Midbrain (tissue), 1 donor: ENCODE results near the gene MAP3K7.
A peak's percentile ranks its signal among the peaks of the same experiment; 100 is the strongest.
"Not testable (repeated sequence)": the region's sequence is repeated elsewhere in the genome, so short reads cannot be mapped to it uniquely, and the experiment has no call there.

Source experiments
- DNase-seq: peaks from one replicate; lab custom pipeline; 2025; lab: John Stamatoyannopoulos, UW

The MAP3K7 gene

GRCh38 chr6:90578894-90579549 lies 7.8 kb downstream of the MAP3K7 start:
- no peak for DNase-seq

DNA sequence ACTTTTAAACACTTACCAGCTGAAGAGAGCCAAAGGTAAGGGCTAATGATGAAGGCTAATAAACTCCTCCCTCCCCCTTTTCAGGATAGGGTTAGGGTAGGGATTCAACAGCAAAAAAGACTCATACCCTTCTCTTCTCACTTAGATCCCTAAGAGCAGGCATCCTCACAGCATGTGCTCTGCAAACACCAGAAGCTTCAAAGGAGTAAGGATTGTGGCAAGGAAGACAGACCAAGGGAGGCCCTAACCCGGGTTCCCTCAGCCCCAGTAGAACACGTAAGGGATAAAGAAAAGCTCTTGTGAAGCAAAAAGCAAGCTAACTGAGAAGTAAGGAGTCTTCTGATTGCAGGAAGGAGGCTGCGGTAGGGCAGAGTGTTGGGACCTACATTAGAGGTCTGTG lies 11.6 kb downstream of the MAP3K7 start:
- DNase-seq = no peak

DNA sequence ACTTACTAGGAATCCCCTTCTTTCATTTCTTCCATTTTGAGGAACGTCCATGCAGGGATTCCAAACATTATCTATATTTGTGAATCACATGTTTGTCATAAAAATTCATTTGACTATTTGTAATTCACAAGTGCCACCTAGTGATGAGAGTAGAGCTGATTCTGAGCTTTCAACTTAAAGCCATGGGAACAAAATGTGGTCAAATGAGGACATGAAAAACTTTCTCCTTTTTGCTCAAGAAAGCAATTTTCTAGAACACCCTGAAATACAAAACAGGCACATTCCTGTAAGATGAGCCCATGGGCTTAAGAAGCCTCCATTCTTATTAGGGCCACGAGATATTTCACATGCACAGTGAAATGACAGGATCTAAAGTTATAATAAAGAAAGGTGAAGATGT lies 12.3 kb downstream of the MAP3K7 start:
- DNase-seq = peak; percentile 27

GRCh38 chr6:90573624-90574023 lies 13.2 kb downstream of the MAP3K7 start:
- no peak for DNase-seq

GRCh38 chr6:90572856-90573255 lies 14.0 kb downstream of the MAP3K7 start:
- no peak for DNase-seq

DNA sequence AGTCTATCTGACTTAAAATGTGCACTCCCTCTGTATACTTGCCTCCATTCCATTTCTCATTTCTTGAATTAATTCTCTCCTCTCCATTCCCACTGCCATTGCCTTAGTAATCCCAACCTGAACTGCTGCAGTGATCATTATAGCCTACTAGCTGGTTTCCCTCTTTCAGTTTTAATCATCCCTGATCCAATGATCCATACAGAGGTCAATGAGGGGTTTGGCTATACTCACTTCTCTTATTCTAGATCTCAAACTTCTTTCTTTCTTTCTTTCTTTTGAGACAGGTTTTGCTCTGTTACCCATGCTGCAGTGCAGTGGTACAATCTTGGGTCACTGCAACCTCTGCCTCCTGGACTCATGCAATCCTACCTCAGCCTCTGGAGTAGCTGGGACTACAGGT lies 17.6 kb downstream of the MAP3K7 start:
- DNase-seq = no peak

- DNase-seq = not testable (repeated sequence)
Observed at GRCh38 chr6:90567682-90568081, 19.2 kb downstream of the MAP3K7 start.

DNA sequence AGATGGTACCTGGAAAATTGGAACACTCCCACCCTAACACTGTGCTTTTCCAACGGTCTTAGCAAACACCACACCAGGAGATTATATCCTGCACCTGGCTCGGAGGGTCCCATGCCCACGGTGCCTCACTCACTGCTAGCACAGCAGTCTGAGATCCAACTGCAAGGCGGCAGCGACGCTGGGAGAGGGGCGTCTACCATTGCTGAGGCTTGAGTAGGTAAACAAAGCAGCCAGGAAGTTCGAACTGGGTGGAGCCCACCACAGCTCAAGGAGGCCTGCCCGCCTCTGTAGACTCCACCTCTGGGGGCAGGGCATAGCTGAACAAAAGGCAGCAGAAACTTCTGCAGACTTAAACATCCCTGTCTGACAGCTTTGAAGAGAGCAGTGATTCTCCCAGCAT lies 24.5 kb downstream of the MAP3K7 start:
- DNase-seq = not testable (repeated sequence)

- no peak for DNase-seq
Observed at GRCh38 chr6:90559931-90560330, 26.9 kb downstream of the MAP3K7 start.

DNA sequence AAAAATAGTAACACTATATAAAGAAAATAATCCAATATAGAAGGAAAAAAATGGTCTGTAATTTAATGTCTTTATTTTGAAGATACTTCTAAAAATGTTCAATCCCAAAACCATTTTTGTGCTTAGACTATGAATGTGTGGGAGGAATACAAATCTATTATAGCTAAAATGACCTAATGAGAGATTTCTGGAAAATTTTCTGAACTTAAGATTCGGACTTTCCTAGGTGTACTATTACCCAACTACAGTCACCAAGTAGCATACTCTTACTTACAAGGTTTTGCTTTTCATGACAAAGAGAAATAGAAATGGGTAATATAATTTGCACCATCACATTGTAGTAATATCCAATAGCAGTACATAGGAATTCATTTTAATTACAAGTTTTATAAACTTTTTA lies 29.9 kb downstream of the MAP3K7 start:
- no peak for DNase-seq

- DNase-seq = no peak
Observed at GRCh38 chr6:90547991-90548390, 38.9 kb downstream of the MAP3K7 start.

GRCh38 chr6:90547079-90547478 lies 39.8 kb downstream of the MAP3K7 start:
- DNase-seq = no peak

DNA sequence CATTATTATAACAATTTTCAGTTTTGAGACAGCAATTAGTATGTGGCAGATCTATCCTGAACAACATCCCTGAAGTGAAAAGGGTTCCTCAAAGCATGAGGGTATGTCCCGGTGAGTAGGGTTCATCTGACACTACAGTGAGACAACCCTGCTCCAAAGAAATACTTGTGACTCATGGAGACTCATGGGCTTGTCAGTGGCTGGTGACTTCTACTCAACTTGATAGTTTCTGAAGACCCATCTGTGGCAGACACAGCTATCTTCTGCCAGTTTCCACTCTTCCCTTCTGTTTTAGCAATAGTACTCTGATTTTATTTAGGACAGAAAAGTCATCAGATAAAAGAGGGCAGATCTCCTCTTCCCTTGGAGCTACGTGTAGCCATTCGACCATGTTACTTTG lies 41.4 kb downstream of the MAP3K7 start:
- DNase-seq = no peak

- no peak for DNase-seq
Observed at GRCh38 chr6:90544741-90545140, 42.1 kb downstream of the MAP3K7 start.

DNA sequence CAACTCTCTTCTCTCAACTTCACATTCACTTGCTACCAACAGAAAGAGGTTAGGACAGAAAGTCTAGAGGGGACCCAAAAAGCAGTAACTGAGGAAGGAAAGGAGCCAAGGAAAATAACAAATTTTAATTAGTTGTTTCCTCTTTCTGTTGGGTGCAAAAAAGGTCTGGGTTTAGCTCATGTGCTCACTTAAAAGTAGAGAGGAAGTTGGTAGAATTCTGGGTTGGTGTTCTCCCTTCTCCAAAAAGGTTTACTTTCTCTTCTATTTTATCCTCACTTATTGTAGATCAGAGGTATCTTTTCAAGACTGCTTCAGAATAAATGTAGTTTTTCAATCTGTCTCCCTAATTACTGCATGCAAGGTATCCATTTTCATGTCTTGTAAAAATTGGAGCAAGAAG lies 42.8 kb downstream of the MAP3K7 start:
- DNase-seq = no peak

DNA sequence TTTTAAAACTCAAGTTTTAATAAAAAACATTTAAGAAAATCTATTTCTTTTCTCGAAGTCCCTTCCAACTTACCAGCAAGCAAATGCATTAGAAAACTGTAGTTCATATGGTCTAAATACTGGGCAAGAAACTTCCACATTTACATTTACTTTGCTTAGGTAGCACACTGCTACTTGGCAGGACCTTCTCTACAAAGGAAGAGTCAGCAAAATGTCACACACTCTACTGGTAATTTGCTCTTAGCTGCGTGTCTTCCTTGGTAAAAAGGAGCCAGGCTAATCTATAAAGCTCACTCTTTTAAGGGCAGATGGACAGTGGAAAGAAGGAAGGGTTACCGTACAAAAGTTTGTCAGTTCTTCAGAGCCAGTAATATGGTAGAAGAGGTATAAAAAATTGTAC lies 45.7 kb downstream of the MAP3K7 start:
- DNase-seq = no peak

DNA sequence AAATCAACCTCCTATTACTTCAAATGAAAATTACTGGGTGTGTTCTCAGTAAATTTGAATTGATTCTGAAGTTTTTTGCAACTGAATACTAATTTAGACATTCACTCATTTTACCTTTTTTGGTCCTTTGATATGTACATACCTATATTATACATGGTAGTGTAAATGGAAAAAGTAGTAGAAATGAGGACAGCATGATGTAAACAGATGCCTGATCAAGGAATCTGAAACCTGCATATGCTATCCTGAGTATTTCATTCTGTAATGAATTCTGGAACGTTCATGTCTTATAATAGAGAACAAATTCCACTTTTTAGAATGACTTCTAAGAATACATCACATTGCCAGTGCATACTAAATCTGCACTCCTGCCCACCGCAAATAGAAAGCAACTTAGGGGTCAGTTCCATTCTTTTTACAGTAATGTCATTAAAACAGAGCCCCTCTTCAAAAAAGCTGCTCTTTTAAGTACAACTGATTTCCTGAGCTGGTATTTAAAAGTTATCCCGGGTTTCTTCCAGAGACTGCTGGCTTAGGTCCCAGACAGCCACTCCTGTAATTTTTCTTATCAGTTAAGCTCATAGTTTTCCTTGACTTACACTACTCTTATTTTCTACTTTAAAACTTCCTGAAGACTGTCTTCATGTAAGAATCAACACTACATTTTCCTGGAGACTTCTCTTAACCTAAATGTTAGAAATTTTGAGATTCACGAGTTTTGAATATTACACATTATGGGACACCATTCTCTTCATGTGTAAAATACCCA lies 48.4 kb downstream of the MAP3K7 start:
- no peak for DNase-seq

DNA sequence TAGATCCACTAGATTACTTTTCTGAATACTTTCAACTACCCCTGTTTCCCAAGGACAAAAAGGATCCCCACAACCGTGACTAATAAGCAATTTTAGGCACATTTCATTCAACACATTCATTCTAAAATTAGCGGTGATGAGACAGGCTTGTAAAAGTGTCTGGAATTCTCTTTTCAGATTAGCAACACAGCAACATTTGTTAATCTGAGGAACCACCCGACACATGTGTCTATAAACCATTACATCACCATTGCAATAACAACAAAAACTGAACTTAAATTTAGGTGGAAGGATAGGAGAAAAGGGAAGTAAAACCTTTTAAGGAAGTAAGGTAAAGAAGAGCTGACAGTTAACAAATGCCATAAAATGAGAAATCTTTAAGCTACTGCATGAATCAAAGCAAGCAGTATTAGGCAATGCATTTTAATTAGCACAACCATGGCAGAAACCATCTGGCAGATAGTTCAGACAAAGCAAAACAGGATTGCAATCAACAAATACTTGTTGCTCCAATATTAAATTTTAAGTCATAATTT lies 49.1 kb downstream of the MAP3K7 start:
- DNase-seq = no peak

- no peak for DNase-seq
Observed at GRCh38 chr6:90537027-90537426, 49.8 kb downstream of the MAP3K7 start.

- DNase-seq = no peak
Observed at GRCh38 chr6:90536520-90536919, 50.4 kb downstream of the MAP3K7 start.

- DNase-seq = no peak
Observed at GRCh38 chr6:90534337-90535025, 52.4 kb downstream of the MAP3K7 start.

DNA sequence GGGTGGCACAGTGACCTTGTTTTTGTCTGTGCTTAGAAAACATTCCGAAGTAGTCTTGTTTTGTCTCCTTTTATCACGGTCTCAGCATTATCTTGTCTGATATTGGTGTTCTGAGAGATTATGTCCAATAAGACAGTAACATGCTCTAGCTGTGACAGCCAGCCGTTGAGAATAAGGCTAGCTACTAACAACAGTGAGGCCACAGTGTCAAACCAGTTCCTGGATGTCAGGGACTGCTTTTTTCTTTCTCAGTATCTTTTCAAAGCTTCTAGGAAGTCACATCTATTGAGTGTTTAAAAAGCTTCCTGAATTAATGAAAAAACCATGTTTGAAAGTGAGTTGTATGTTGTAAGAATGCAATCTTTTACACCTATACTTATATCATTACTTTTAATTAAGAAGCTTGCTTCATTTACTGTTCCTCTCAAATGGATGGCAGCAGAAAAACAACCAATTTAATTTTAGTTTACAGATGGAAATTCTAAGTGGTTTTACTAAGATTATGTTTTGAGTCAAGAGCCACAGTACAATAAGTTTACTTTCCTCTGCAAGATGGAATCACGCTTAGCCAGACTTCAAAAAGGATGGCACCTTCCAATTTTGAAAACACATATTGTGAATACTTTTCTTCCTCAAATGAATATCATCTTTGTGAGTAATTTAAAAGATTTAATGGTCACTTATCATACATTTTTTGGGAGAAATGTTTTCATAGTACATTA lies 53.1 kb downstream of the MAP3K7 start:
- DNase-seq = no peak
